ENCODE measurements around the gene CMKLR1. TPM values are rescaled to one million over a fixed set of nuclear protein-coding genes. Genes with fewer than 3 reads are reported as not detected.

Gene CMKLR1
- total RNA-seq, 1 donor from 2014 or later = 0.12 TPM

- TF ChIP-seq CTCF (conservative IDR thresholded peaks at IDR 0.05; ENCODE audit: low read depth, low read length) = no peak
- H3K4me3 ChIP-seq (ENCODE audit: low read depth, low read length) = no peak overlapping the region
- DNase-seq (ENCODE audit: low read depth) = no peak
These were observed 25.8 kb upstream of the CMKLR1 start for GRCh38 chr12:108364879-108365278.

- no peak for DNase-seq (ENCODE audit: low read depth)
- H3K4me3 ChIP-seq (ENCODE audit: low read depth, low read length) = no peak overlapping the region
- TF ChIP-seq CTCF (conservative IDR thresholded peaks at IDR 0.05; ENCODE audit: low read depth, low read length) = no peak
These were observed 24.5 kb upstream of the CMKLR1 start for GRCh38 chr12:108363565-108363964.

GRCh38 chr12:108363165-108363564, 24.1 kb upstream of the CMKLR1 start:
- no peak for DNase-seq (ENCODE audit: low read depth)
- no peak overlapping the region for H3K4me3 ChIP-seq (ENCODE audit: low read depth, low read length)
- no peak for TF ChIP-seq CTCF (conservative IDR thresholded peaks at IDR 0.05; ENCODE audit: low read depth, low read length)

GRCh38 chr12:108361606-108362005, 22.5 kb upstream of the CMKLR1 start:
- DNase-seq (ENCODE audit: low read depth) = no peak
- no peak for TF ChIP-seq CTCF (conservative IDR thresholded peaks at IDR 0.05; ENCODE audit: low read depth, low read length)
- no peak overlapping the region for H3K4me3 ChIP-seq (ENCODE audit: low read depth, low read length)

- peak; percentile 18 for DNase-seq (ENCODE audit: low read depth)
These were observed 21.4 kb upstream of the CMKLR1 start for GRCh38 chr12:108360487-108360886.

GRCh38 chr12:108360057-108360456, 20.9 kb upstream of the CMKLR1 start:
- no peak overlapping the region for H3K4me3 ChIP-seq (ENCODE audit: low read depth, low read length)
- TF ChIP-seq CTCF (conservative IDR thresholded peaks at IDR 0.05; ENCODE audit: low read depth, low read length) = no peak
- no peak for DNase-seq (ENCODE audit: low read depth)

More at GRCh38 chr12:108360487-108360886, 21.4 kb upstream of the CMKLR1 start:
- TF ChIP-seq CTCF (conservative IDR thresholded peaks at IDR 0.05; ENCODE audit: low read depth, low read length) = no peak
- H3K4me3 ChIP-seq (ENCODE audit: low read depth, low read length) = no peak overlapping the region

GRCh38 chr12:108358580-108358965, 19.5 kb upstream of the CMKLR1 start:
- TF ChIP-seq CTCF (conservative IDR thresholded peaks at IDR 0.05; ENCODE audit: low read depth, low read length) = no peak
- no peak for DNase-seq (ENCODE audit: low read depth)
- H3K4me3 ChIP-seq (ENCODE audit: low read depth, low read length) = no peak overlapping the region

All from epithelial cell of proximal tubule (primary cell).